Spleen (tissue), 13 donors: ENCODE data around the gene RARS1. TPM values are rescaled to one million over a fixed set of nuclear protein-coding genes. Genes with fewer than 3 reads are reported as not detected.

ENCODE experiments used
- DNase-seq: peaks from one replicate; pipeline ENCODE4 v3.0.0-alpha.2; 2020
- H3K27ac ChIP-seq, 8 donors: fragments of 200-600 bp; sonication (generic) in 7 of 8; 1 replicate in 4 of 8; 2 replicates in 4 of 8; pipeline versions ENCODE4 v1.5.0 to v1.8.0; 2016 to 2021; ENCODE audit warnings: inconsistent platforms in 4 of 8, mild to moderate bottlenecking in 4 of 8, moderate library complexity in 1 of 8
- H3K27me3 ChIP-seq, 7 donors: fragments of 200-600 bp; sonication (generic) in 6 of 7; replicated peaks in 1 of 7; 1 replicate in 4 of 7; 2 replicates in 3 of 7; pipeline versions ENCODE4 v1.5.0 to v1.8.0; 2016 to 2021; ENCODE audit warnings: inconsistent platforms in 3 of 7, mild to moderate bottlenecking in 1 of 7
- H3K36me3 ChIP-seq, 6 donors: fragments of 200-600 bp; sonication (generic) in 5 of 6; 1 replicate in 4 of 6; 2 replicates in 2 of 6; pipeline versions ENCODE4 v1.5.0 to v1.8.0; 2016 to 2021; ENCODE audit warnings: inconsistent platforms in 2 of 6
- H3K4me1 ChIP-seq, 6 donors: fragments of 200-600 bp; sonication (generic) in 5 of 6; 1 replicate in 3 of 6; 2 replicates in 3 of 6; pipeline versions ENCODE4 v1.5.0 to v1.8.0; 2016 to 2021; ENCODE audit warnings: inconsistent platforms in 3 of 6
- H3K4me3 ChIP-seq, 8 donors: fragments of 200-600 bp; sonication (generic) in 7 of 8; 1 replicate in 4 of 8; 2 replicates in 4 of 8; pipeline versions ENCODE4 v1.5.0 to v1.8.0; 2016 to 2021; ENCODE audit warnings: inconsistent platforms in 4 of 8, mild to moderate bottlenecking in 4 of 8, moderate library complexity in 2 of 8
- H3K9me3 ChIP-seq, 8 donors: fragments of 200-600 bp; sonication (generic) in 7 of 8; 1 replicate in 4 of 8; 2 replicates in 4 of 8; pipeline versions ENCODE4 v1.5.0 to v1.8.0; 2016 to 2021; ENCODE audit warnings: inconsistent platforms in 4 of 8
- CTCF ChIP-seq, 11 experiments: fragments of 200-600 bp in 7 of 11; fragments of 450-650 bp in 4 of 11; sonication (generic) in 4 of 11; IDR thresholded peaks in 8 of 11; conservative IDR thresholded peaks in 3 of 11; 1 replicate in 7 of 11; 2 replicates in 4 of 11; pipeline versions ENCODE4 v1.4.0 to v1.8.0; 2016 to 2021; ENCODE audit warnings: antibody characterized with exemption in 11 of 11, inconsistent platforms in 4 of 11, mild to moderate bottlenecking in 1 of 11
- POLR2A ChIP-seq, 3 donors: fragments of 450-650 bp; IDR thresholded peaks; one replicate each; pipeline ENCODE4 v1.5.1; 2017; ENCODE audit warnings: antibody characterized with exemption in 3 of 3, mild to moderate bottlenecking in 1 of 3
- POLR2AphosphoS5 ChIP-seq, 3 donors: sonication (generic); formaldehyde crosslinking; IDR thresholded peaks; one replicate each; pipeline ENCODE4 v1.5.1; 2017; ENCODE audit warnings: antibody characterized with exemption in 3 of 3
- WGBS, 5 donors: extraction: QIAGEN DNeasy Blood & Tissue Kit in 3 of 5; methylation state at CpG; one replicate each; pipeline versions ENCODE4 v1.1.5 to v1.1.7; 2013 to 2018; 5-methylcytosine and 5-hydroxymethylcytosine counted together
- intact Hi-C: fragments of 100-400 bp; cut with DNase I; formaldehyde crosslinking; loops from one replicate; pipeline ENCODE4 v1.15.0; 2023; ENCODE audit warnings: low total_unique reads
- long read RNA-seq, 2 donors: transcript quantifications; one replicate each; lab custom pipeline, GENCODE V29; 2026
- polyA plus RNA-seq, 3 donors: library from polyadenylated mRNA; stranded (reverse); fragments of 200-250 nt; gene quantifications; one replicate each; pipeline ENCODE4 v1.2.1, GENCODE V29; 2013
- total RNA-seq, 7 donors: library from RNA; depleted of rRNA in 3 of 7; stranded (reverse); fragments of >200 nt in 3 of 7; fragmentation: NEBNext Ultra II Directional in 4 of 7; extraction: Animal tissue kit (Norgen Biotek cat#: 25700) in 4 of 7; gene quantifications; one replicate each; pipeline versions ENCODE4 v1.1.0 to v1.2.1, GENCODE V29; 2016 to 2021
- donor health status: healthy with polysubstance abuse.
- donor health status: DM: no; HTN: no; CAD: no; lungs with moderate emphysema.
- donor health status: DM: no; HTN: no; CAD: no.
- donor health status: Bipolar disorder and iron deficiency.
- donor health status: healthy.
- donor health status: DM: no; HTN: no; CAD: no.
- donor health status: DM: yes; HTN: yes; CAD: no.

RARS1 gene
- total RNA-seq (10 to 100 TPM; 55.3 to 75.5 (median 62.0) TPM), polyA plus RNA-seq (10 to 100 TPM; 24.2 to 34.7 (median 33.6) TPM)
- long read RNA-seq, donor 1, transcript RARS-201 (15 exons, 2,146 nt): major isoform, 9 of 24 reads
- long read RNA-seq, donor 1, partial matches to known transcripts: 13 of 24 reads
- long read RNA-seq, donor 1, other reads (novel, unspliced or antisense): 0 of 24 reads
- long read RNA-seq, donor 2, transcript RARS-201 (15 exons, 2,146 nt): major isoform, 10 of 12 reads
- long read RNA-seq, donor 2, partial matches to known transcripts: 0 of 12 reads
- long read RNA-seq, donor 2, other reads (novel, unspliced or antisense): 0 of 12 reads

- WGBS, 5 donors: 0 to 1% (median 1%) methylated on average over 35 to 40 of the region's 40 CpGs
- Histone ChIP-seq H3K4me3 (peak within 1 kb of the TSS; percentile 84 to 100 (median 98)), H3K36me3 (peaks cover 7 to 36% (median 34%) of the 10 kb centered on the region in 6 donors), H3K27me3 (peaks cover 0 to 3% (median 0%) of the 10 kb centered on the region in 7 donors), H3K9me3 (no peaks in the 10 kb centered on the region), H3K27ac (peak within 1 kb of the TSS; percentile 67 to 89 (median 82)), H3K4me1 (peaks cover 9 to 47% (median 18%) of the 10 kb centered on the region in 6 donors)
- peak; percentile 97 for DNase-seq
- intact Hi-C loops: no loop called here
- TF ChIP-seq POLR2A (IDR thresholded peaks at IDR 0.05): peak; percentile 18 to 64 (median 51)
- TF ChIP-seq POLR2AphosphoS5 (IDR thresholded peaks at IDR 0.05): peak; percentile 97 to 99 (median 97)
- TF ChIP-seq CTCF (IDR thresholded peaks at IDR 0.05 in 8 of 11, conservative IDR thresholded peaks at IDR 0.05 in 3 of 11): peak; percentile 86 to 98 (median 95)
Observed at GRCh38 chr5:168486136-168486879, at the start of gene RARS1. Gene RARS1 (plus strand): TSS chr5:168486471. CDS start chr5:168486499, 28 bp downstream.

GRCh38 chr5:168438349-168438748 is 47.9 kb upstream of the RARS1 start:
- WGBS, 5 donors: 54 to 73% (median 67%) methylated on average over 5 of the region's 5 CpGs
- no peak overlapping the region for H3K4me3 ChIP-seq
- no peaks in the 10 kb centered on the region for H3K4me1 ChIP-seq
- H3K27me3 ChIP-seq: no peaks in the 10 kb centered on the region
- TF ChIP-seq POLR2AphosphoS5 (IDR thresholded peaks at IDR 0.05) (no peak), CTCF (IDR thresholded peaks at IDR 0.05 in 8 of 11, conservative IDR thresholded peaks at IDR 0.05 in 3 of 11) (no peak), POLR2A (IDR thresholded peaks at IDR 0.05) (no peak)
- H3K9me3 ChIP-seq: no peaks in the 10 kb centered on the region
- no peaks in the 10 kb centered on the region for H3K36me3 ChIP-seq
- DNase-seq: no peak
- H3K27ac ChIP-seq: no peak overlapping the region
- intact Hi-C loops: no loop called here

GRCh38 chr5:168443533-168443932 is 42.7 kb upstream of the RARS1 start:
- DNase-seq: no peak
- no peaks in the 10 kb centered on the region for H3K36me3 ChIP-seq
- no peaks in the 10 kb centered on the region for H3K4me1 ChIP-seq
- H3K4me3 ChIP-seq: no peak overlapping the region
- H3K9me3 ChIP-seq: no peaks in the 10 kb centered on the region
- intact Hi-C loops: no loop called here
- no peak for TF ChIP-seq POLR2AphosphoS5 (IDR thresholded peaks at IDR 0.05)
- no peak for TF ChIP-seq CTCF (IDR thresholded peaks at IDR 0.05 in 8 of 11, conservative IDR thresholded peaks at IDR 0.05 in 3 of 11)
- no peak for TF ChIP-seq POLR2A (IDR thresholded peaks at IDR 0.05)
- peaks cover 0 to 5% (median 0%) of the 10 kb centered on the region in 7 donors for H3K27me3 ChIP-seq
- H3K27ac ChIP-seq: no peak overlapping the region
